OCI-LY3 (cell line): ENCODE data around the gene CALD1.

Experiments
- EZH2phosphoT487 ChIP-seq: fragments of 200-600 bp; shearing (Covaris generic); IDR thresholded peaks from 2 replicates; pipeline ENCODE4 v1.6.1; 2018; ENCODE audit warnings: antibody characterized with exemption, mixed run types, low read depth
- TF ChIP-seq, protein P1 (sequence below): fragments of 200-600, 300-600 bp; sonication (generic); IDR thresholded peaks from 2 replicates; pipeline ENCODE4 v1.5.1; 2014; ENCODE audit warnings: antibody characterized with exemption, low read length, low read depth

DNA sequence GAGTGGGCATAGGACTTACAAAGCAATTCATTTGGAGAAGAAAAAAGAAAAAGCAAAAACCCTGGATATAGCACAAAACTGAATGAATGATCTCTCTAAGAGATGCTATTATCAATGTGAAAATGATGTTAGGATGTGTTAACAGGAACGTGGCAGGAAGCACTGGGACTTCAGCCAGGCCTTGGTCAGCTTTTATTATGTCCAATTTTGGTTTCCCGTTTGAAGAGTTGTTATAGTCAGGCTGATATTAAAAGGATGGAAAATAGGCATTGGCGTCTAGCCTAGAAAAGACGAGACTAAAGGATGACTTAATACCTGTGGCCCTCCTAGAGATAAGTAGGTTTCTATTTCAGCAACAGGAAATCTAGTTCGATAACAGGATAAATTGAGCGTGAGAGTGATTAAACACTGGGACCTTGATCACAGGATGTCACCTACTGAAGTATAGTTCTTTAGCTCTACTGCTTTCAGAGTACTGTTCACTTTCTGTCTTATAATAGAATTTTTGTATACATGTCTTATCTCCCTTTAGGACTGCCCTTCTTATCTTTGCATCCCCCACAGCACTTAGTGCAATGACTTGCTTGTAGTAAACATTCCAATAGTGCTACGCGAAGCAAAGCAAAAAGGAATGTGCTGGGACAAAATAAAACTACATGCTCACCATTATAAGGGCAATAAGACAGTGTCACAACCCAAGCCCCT lies 107.1 kb downstream of the CALD1 start:
- TF ChIP-seq, protein P1, sequence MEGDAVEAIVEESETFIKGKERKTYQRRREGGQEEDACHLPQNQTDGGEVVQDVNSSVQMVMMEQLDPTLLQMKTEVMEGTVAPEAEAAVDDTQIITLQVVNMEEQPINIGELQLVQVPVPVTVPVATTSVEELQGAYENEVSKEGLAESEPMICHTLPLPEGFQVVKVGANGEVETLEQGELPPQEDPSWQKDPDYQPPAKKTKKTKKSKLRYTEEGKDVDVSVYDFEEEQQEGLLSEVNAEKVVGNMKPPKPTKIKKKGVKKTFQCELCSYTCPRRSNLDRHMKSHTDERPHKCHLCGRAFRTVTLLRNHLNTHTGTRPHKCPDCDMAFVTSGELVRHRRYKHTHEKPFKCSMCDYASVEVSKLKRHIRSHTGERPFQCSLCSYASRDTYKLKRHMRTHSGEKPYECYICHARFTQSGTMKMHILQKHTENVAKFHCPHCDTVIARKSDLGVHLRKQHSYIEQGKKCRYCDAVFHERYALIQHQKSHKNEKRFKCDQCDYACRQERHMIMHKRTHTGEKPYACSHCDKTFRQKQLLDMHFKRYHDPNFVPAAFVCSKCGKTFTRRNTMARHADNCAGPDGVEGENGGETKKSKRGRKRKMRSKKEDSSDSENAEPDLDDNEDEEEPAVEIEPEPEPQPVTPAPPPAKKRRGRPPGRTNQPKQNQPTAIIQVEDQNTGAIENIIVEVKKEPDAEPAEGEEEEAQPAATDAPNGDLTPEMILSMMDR: no peak
- TF ChIP-seq EZH2phosphoT487: no peak
